ENCODE data around the gene STRIP1.

DNA sequence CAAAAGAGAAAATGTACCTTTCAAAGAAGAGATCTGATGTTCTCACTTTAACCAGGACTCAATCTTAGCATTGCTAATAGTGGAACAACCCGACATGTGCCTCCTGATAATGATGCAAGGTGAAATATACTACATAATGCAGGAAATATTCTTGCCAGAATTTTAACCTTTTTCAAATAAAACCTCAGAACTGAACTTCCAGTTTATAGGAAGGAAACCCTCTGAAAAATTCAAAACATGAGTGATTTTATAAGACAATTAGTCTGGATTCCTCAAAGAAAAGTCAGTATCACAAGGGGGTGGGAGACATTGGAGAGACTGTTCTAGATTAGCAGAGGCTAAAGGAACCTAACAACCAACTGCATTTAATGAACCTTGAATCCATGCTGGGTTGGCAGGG is 31.7 kb upstream of the STRIP1 start:
- TF ChIP-seq, protein P1, sequence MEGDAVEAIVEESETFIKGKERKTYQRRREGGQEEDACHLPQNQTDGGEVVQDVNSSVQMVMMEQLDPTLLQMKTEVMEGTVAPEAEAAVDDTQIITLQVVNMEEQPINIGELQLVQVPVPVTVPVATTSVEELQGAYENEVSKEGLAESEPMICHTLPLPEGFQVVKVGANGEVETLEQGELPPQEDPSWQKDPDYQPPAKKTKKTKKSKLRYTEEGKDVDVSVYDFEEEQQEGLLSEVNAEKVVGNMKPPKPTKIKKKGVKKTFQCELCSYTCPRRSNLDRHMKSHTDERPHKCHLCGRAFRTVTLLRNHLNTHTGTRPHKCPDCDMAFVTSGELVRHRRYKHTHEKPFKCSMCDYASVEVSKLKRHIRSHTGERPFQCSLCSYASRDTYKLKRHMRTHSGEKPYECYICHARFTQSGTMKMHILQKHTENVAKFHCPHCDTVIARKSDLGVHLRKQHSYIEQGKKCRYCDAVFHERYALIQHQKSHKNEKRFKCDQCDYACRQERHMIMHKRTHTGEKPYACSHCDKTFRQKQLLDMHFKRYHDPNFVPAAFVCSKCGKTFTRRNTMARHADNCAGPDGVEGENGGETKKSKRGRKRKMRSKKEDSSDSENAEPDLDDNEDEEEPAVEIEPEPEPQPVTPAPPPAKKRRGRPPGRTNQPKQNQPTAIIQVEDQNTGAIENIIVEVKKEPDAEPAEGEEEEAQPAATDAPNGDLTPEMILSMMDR (IDR thresholded peaks at IDR 0.05): no peak
- no peak for TF ChIP-seq POLR2A (IDR thresholded peaks at IDR 0.05)

All from uterus (tissue), 2 donors.